Stomach smooth muscle (tissue), 2 donors: ENCODE measurements around the gene GNAO1.

Experiments used
- H3K27ac ChIP-seq: one replicate; pipeline ENCODE4 v1.7.0; 2013; ENCODE audit warnings: mild to moderate bottlenecking, low read length, inconsistent platforms
- H3K27me3 ChIP-seq, 2 donors: one replicate each; pipeline ENCODE4 v1.7.0; 2013; ENCODE audit warnings: low read length in 2 of 2; ENCODE audit not compliant: insufficient read depth in 2 of 2, control insufficient read depth in 1 of 2
- H3K36me3 ChIP-seq, 2 donors: one replicate each; pipeline ENCODE4 v1.7.0; 2013; ENCODE audit warnings: low read length in 2 of 2; ENCODE audit not compliant: control insufficient read depth in 2 of 2, insufficient read depth in 2 of 2
- H3K4me1 ChIP-seq: one replicate; pipeline ENCODE4 v1.7.0; 2013; ENCODE audit warnings: low read length; ENCODE audit not compliant: control insufficient read depth, insufficient read depth
- H3K4me3 ChIP-seq, 2 donors: one replicate each; pipeline ENCODE4 v1.7.0; 2013; ENCODE audit warnings: low read length in 2 of 2
- H3K9ac ChIP-seq, 2 donors: one replicate each; pipeline ENCODE4 v1.7.0; 2013; ENCODE audit warnings: low read length in 2 of 2, mild to moderate bottlenecking in 1 of 2
- H3K9me3 ChIP-seq, 2 donors: one replicate each; pipeline ENCODE4 v1.7.0; 2013; ENCODE audit warnings: low read length in 2 of 2; ENCODE audit not compliant: control insufficient read depth in 2 of 2
- donor health status: healthy.
- donor health status: Pancreatic carcinoma.

The GNAO1 gene

DNA sequence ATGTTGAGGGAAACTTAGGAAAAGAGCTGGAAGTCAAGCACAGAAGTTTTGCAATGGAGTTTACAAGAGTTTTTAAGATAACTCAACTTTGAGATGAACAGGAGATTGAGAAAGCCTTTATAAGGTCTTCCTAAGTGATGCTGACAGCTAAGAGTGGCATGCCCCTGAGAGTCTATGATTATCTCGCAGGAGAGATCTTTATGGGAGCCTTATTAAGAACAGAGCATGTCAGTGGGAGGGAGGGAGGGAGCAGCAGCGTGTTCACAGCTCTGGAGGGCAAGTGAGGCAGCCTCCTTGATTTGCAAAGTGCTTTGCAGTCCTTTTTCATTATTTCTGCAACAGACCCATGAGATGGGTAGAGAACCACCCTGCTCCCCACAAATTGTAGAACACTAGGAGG, 30.7 kb downstream of the GNAO1 start:
- Histone ChIP-seq H3K27ac (no peak overlapping the region), H3K36me3 (peaks cover 5 to 10% of the 10 kb centered on the region in 2 donors), H3K9me3 (no peaks in the 10 kb centered on the region), H3K4me1 (peaks cover 24% of the 10 kb centered on the region), H3K9ac (no peak overlapping the region), H3K27me3 (no peaks in the 10 kb centered on the region), H3K4me3 (no peak overlapping the region)

DNA sequence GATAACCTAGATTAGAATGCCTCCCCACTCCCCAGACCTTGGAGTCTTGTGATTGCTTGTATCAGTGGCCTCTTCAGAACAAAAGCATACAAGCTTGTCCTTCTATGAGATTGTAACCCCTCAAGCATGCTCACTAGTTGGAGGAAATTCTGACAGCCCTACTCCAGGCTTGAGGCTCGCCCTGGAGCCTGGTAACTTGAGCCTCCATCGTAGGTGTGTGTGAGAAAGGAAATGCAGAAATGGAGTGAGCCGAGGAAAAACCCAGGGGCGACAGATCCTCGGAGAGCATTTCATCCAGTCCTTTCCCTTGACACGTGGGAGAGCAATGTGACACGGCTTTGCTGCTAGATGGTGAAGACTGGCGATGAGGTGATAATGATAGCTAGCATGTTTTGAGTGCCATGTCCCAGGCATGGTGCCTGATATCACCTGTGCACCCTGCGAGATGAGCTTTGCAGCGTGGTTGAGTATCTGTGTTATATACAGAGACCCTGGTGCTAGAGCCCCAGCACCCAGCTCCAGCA, 31.2 kb downstream of the GNAO1 start:
- no peak overlapping the region for H3K4me3 ChIP-seq
- no peak overlapping the region for H3K9ac ChIP-seq
- H3K27ac ChIP-seq: no peak overlapping the region
- no peaks in the 10 kb centered on the region for H3K27me3 ChIP-seq
- H3K4me1 ChIP-seq: peaks cover 24% of the 10 kb centered on the region
- H3K36me3 ChIP-seq: peaks cover 5 to 10% of the 10 kb centered on the region in 2 donors
- H3K9me3 ChIP-seq: no peaks in the 10 kb centered on the region

DNA sequence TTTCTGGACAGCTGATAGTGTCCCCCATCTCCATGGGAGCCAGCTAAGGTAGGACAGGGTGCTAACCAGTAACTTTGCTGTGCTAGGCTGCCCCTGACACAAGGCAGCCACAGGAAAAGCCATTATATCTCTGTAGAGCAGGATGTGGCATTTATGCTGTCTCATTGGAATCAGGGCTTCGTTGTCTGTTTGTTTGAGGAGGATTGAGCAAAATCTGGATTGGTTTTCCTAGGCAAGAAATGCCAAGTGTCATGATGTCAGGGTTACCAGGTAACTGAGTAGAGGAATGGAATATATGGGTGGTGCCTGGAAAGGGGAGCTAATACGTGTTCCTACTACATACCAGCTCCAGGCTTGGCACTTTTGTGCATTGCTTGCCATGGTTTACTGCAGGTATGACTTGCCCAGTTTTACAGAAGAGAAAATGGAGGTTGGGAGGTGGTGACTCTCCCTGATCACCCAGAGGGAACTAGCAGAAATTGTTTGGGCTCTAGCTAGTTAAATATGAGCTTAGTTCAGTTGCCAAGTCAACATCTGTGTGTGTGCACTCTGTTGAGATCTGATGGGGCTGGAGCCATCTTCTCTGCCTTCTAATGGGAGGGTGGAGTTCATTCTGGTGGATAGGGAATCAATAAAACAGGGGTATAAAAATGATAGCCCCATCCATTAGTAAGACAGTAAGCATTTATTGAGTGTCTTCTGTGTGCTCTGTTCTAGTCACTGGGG, 33.9 kb downstream of the GNAO1 start:
- H3K27me3 ChIP-seq: no peaks in the 10 kb centered on the region
- H3K9me3 ChIP-seq: no peaks in the 10 kb centered on the region
- no peak overlapping the region for H3K4me3 ChIP-seq
- H3K27ac ChIP-seq: no peak overlapping the region
- peaks cover 24% of the 10 kb centered on the region for H3K4me1 ChIP-seq
- H3K9ac ChIP-seq: no peak overlapping the region
- peaks cover 0 to 2% of the 10 kb centered on the region in 2 donors for H3K36me3 ChIP-seq

DNA sequence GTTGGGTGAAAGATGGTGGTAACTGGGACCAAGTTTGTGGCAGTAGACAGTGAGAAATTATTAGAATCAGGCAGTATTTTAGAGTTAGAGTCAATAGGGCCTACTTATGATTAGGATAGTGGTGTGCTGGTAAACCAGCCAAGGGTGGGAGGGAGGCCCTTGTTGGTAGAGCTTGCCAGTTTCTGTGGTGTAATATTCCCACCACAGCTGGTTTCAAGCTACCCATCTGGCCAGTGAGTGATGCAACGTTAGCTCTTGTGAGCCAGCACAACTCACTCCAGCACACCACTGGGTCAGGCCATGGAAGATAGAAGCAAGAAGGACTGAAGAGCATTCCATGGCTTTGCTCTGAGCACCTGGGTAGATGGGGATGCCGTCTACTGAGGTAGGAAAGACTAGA, 34.9 kb downstream of the GNAO1 start:
- Histone ChIP-seq H3K27ac (no peak overlapping the region), H3K4me1 (peaks cover 24% of the 10 kb centered on the region), H3K9ac (no peak overlapping the region), H3K36me3 (no peaks in the 10 kb centered on the region), H3K9me3 (no peaks in the 10 kb centered on the region), H3K27me3 (no peaks in the 10 kb centered on the region), H3K4me3 (no peak overlapping the region)

DNA sequence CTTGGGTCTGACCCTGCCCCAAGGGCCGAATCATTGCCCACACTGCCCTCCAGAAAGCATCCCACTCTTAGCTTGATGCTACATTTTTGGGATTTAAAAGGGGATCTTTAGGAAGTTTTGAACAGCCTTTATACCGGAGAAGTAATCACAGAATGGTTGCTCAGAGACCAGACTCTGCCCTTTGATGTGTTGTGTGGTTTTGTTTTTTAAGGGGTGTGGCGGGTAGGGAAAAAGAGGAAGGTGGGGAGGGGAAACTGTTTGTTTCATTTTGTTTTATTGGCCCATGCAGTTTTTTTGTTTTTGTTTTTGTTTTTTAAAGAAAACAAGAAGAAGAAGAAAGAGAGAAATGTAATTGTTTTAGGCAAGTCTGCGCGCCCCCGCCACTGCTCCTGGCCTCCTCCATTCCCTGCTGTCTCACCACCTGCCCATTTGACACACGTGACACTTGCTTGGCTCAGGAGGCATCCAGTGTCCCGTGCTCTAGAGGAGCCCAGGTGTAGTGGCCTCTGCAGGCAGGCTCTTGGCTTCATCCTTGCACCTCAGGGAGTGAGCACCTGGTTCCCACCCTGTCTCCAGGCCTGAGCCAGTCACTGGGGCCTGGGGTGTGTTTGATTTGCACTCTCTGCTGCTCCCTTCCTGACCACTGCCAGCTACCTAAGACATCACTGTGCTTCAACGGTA, 35.7 kb downstream of the GNAO1 start:
- H3K4me3 ChIP-seq: no peak overlapping the region
- no peaks in the 10 kb centered on the region for H3K9me3 ChIP-seq
- H3K4me1 ChIP-seq: peaks cover 23% of the 10 kb centered on the region
- no peak overlapping the region for H3K9ac ChIP-seq
- H3K27me3 ChIP-seq: no peaks in the 10 kb centered on the region
- no peak overlapping the region for H3K27ac ChIP-seq
- no peaks in the 10 kb centered on the region for H3K36me3 ChIP-seq

- Histone ChIP-seq H3K4me1 (peaks cover 23% of the 10 kb centered on the region), H3K27me3 (no peaks in the 10 kb centered on the region), H3K36me3 (no peaks in the 10 kb centered on the region), H3K9me3 (no peaks in the 10 kb centered on the region), H3K4me3 (no peak overlapping the region), H3K9ac (no peak overlapping the region), H3K27ac (no peak overlapping the region)
Observed at GRCh38 chr16:56227936-56228335, 36.6 kb downstream of the GNAO1 start.

GRCh38 chr16:56228476-56228875, 37.2 kb downstream of the GNAO1 start:
- no peak overlapping the region for H3K4me3 ChIP-seq
- no peaks in the 10 kb centered on the region for H3K36me3 ChIP-seq
- no peak overlapping the region for H3K9ac ChIP-seq
- H3K27ac ChIP-seq: no peak overlapping the region
- no peaks in the 10 kb centered on the region for H3K27me3 ChIP-seq
- H3K9me3 ChIP-seq: no peaks in the 10 kb centered on the region
- H3K4me1 ChIP-seq: peaks cover 25% of the 10 kb centered on the region

DNA sequence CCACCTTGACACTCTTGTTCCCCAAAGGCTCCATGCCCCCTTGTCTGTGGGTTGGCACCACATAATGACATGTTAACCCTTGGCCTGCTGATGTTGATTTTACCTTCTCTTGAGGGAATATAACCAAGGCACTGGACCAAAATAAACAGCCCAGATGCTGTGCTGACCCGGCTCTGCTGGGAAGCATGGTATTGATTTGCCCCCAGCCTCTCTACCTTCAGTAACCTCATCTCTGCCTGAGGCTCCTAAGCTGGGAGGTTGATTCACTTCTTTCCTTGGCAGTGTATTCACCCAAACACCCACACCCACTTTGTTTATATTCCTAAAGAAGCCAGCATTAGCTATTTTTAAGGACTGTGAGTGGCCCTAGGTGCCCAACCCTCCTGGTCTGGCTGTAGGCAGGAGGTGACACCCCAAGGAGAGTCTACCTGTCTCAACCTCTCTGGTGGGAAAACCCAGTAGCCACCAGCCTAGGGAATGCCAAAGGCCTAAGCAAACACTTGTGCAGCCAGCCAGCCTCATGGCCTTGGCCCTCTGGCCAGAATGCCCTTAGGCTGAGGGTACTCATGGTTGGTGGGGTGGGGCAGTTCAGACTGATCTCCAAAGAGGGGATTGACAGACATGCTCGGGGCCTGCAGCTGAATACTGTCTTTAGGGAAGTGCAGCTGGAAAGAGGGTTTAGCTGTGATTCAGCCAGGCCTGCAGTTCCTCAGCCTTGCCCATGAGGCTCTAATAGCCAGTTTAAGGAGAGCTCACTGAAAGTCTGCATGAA, 42.7 kb downstream of the GNAO1 start:
- no peak overlapping the region for H3K9ac ChIP-seq
- no peak overlapping the region for H3K27ac ChIP-seq
- H3K27me3 ChIP-seq: no peaks in the 10 kb centered on the region

DNA sequence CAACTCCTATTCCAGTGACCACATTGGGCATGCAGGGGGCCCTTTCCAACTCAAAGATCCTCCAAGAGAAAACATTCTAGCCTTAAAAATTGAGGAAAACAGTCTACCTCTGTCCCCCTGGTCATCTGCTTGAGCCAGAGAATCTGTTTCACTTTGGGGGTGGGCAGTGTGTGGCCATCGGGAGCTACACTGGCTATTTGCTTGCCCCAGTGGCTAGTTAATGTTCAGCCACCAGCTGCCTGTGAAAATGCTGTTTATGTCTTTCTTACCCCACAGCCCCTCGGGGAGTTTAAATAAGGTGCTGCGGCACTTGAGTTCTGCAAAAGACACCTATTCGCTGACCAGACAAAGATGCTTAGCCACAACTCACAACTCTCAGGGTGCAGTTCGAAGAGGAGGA, 43.4 kb downstream of the GNAO1 start:
- no peak overlapping the region for H3K27ac ChIP-seq
- H3K4me1 ChIP-seq: peaks cover 28% of the 10 kb centered on the region
- H3K36me3 ChIP-seq: peaks cover 0 to 3% of the 10 kb centered on the region in 2 donors
- no peaks in the 10 kb centered on the region for H3K9me3 ChIP-seq
- H3K9ac ChIP-seq: no peak overlapping the region
- no peak overlapping the region for H3K4me3 ChIP-seq
- H3K27me3 ChIP-seq: no peaks in the 10 kb centered on the region

More for the DNA sequence above, 42.7 kb downstream of the GNAO1 start:
- peaks cover 26% of the 10 kb centered on the region for H3K4me1 ChIP-seq
- no peak overlapping the region for H3K4me3 ChIP-seq
- H3K36me3 ChIP-seq: peaks cover 0 to 3% of the 10 kb centered on the region in 2 donors
- no peaks in the 10 kb centered on the region for H3K9me3 ChIP-seq

DNA sequence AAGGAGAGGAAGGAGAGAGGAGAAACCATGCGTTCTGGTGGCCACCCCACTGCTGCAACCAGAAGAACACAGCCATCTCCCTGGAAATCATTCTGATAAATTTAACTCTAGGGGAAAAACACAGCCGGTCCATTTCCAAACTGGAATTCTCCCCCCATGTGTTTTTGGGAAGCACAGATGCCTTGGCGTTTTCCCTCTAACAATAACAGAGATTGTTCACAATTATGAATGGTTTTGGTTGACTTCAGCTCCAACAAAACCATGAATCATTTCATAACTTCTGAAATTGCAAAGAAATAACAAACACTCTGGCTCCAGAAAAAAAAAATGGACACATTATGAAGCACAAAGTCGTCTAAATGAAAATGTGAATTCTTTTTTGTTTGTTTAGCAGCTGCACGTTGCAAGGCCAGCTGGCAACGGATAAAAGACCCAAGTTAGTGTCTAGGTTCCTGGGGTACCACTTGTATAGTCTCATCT, 46.2 kb downstream of the GNAO1 start:
- no peaks in the 10 kb centered on the region for H3K9me3 ChIP-seq
- peak overlapping the region in 1 of 2 donors; percentile 22 for H3K4me3 ChIP-seq
- no peaks in the 10 kb centered on the region for H3K27me3 ChIP-seq
- H3K36me3 ChIP-seq: peaks cover 0 to 3% of the 10 kb centered on the region in 2 donors
- peaks cover 34% of the 10 kb centered on the region for H3K4me1 ChIP-seq
- no peak overlapping the region for H3K9ac ChIP-seq
- no peak overlapping the region for H3K27ac ChIP-seq
